ENCODE results near the gene EEF1B2.
"Not testable (repeated sequence)": the region's sequence is repeated elsewhere in the genome, so short reads cannot be mapped to it uniquely, and the experiment has no call there.

The EEF1B2 gene

DNA sequence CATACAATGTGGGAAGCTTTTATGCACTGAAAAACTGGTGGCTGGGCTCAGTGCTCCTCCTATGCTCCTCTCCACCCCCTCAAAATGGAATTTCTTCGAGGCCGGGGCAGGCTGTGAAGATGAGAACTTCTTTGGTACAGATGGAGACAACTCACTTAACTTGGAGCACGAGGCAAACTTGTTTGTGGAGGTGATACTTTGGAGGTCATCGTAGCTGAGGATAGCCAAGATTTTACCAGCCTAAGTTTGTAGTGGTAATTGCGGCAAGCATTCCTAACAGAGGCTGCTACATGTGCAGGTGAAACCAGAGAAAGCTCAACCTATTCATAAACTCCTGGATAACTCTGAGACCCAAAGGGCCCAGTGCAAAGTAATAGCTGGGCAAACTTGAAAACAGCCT lies 14.0 kb upstream of the EEF1B2 start:
- Histone ChIP-seq H3K36me3 (peaks cover 97% of the 10 kb centered on the region), H3K9ac (no peak overlapping the region), H3K4me1 (peaks cover 2% of the 10 kb centered on the region; the same call in 1 of the 2 replicates), H3K27ac (no peak overlapping the region), H3K4me3 (no peak overlapping the region), H3K4me2 (no peak overlapping the region), H4K20me1 (peaks cover 20% of the 10 kb centered on the region), H3K9me3 (no peaks in the 10 kb centered on the region), H3K27me3 (no peaks in the 10 kb centered on the region)
- no peak for TF ChIP-seq Cebpa-rat (IDR thresholded peaks at IDR 0.05)

DNA sequence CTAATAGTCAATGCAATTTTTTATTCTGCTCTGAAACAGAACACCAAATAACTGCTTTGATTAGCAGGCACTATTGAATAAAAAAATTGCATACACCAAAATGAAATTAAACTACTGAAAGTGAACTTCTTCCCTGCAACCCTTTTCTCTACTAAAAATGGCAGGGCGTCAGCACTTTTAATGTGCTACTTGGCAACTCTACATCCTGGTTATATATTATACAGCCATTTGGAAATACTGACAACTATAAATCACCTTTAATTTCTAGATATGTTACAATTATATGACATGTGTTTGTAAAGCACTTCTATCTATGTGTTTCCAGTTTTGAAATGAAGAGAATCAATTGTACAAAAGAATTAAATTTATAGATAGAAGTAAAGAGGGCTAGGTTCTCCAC lies 10.4 kb upstream of the EEF1B2 start:
- H3K4me2 ChIP-seq: no peak overlapping the region
- H3K4me3 ChIP-seq: no peak overlapping the region
- no peaks in the 10 kb centered on the region for H3K9me3 ChIP-seq
- H4K20me1 ChIP-seq: peaks cover 55% of the 10 kb centered on the region
- no peak overlapping the region for H3K9ac ChIP-seq
- H3K4me1 ChIP-seq: peaks cover 11% of the 10 kb centered on the region
- H3K36me3 ChIP-seq: peaks cover 88% of the 10 kb centered on the region
- H3K27ac ChIP-seq: no peak overlapping the region
- no peak for TF ChIP-seq Cebpa-rat (IDR thresholded peaks at IDR 0.05)
- no peaks in the 10 kb centered on the region for H3K27me3 ChIP-seq

DNA sequence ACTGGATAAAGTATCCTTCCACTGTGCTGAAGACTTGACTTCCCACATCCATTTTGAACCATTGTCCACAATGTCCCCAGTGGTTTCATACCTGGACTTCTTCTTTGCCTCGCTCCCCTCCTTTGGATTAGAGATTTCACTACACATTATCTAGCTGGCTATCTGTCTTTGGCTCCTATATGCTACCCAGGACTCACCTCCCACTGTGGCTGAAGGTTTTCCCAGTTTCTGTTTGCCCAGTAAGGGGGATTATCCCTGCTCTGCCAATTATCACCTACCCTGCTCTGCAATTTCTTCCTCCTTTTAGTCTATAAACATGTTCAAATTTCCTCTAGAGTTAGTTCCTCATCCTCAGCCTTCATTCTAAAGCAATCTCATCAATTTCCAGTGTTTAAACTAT lies 9.5 kb upstream of the EEF1B2 start:
- Histone ChIP-seq H3K4me2 (no peak overlapping the region), H3K36me3 (peaks cover 84% of the 10 kb centered on the region)

DNA sequence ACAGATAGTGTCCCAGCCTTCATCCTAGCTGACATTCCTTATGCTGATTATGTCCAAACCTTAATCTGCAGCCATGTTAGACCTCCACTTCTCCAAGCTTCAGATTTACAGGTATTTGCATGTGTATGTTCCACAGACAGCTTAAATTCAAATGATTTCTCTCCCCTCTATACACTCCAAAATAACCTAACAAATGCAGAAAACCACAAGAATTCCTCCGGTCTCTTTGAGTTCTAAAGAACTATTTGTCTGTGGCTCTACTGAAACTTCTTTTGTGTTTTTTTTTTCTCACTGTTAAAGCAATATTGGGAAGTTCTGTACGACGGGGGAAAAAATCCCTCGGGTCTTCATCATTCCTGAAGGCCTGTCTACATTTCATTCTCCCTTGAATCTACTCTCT lies 9.1 kb upstream of the EEF1B2 start:
- no peak overlapping the region for H3K4me2 ChIP-seq
- no peak overlapping the region for H3K4me3 ChIP-seq
- no peak for TF ChIP-seq Cebpa-rat (IDR thresholded peaks at IDR 0.05)
- peaks cover 84% of the 10 kb centered on the region for H3K36me3 ChIP-seq
- no peak overlapping the region for H3K9ac ChIP-seq
- H3K27me3 ChIP-seq: no peaks in the 10 kb centered on the region
- H4K20me1 ChIP-seq: peaks cover 59% of the 10 kb centered on the region
- no peak overlapping the region for H3K27ac ChIP-seq
- H3K4me1 ChIP-seq: peaks cover 17% of the 10 kb centered on the region
- no peaks in the 10 kb centered on the region for H3K9me3 ChIP-seq

More for the DNA sequence above, 9.5 kb upstream of the EEF1B2 start:
- peaks cover 59% of the 10 kb centered on the region for H4K20me1 ChIP-seq
- H3K27me3 ChIP-seq: no peaks in the 10 kb centered on the region
- TF ChIP-seq Cebpa-rat (IDR thresholded peaks at IDR 0.05): no peak
- no peak overlapping the region for H3K27ac ChIP-seq
- H3K9me3 ChIP-seq: no peaks in the 10 kb centered on the region
- no peak overlapping the region for H3K4me3 ChIP-seq
- H3K9ac ChIP-seq: no peak overlapping the region
- H3K4me1 ChIP-seq: peaks cover 17% of the 10 kb centered on the region

DNA sequence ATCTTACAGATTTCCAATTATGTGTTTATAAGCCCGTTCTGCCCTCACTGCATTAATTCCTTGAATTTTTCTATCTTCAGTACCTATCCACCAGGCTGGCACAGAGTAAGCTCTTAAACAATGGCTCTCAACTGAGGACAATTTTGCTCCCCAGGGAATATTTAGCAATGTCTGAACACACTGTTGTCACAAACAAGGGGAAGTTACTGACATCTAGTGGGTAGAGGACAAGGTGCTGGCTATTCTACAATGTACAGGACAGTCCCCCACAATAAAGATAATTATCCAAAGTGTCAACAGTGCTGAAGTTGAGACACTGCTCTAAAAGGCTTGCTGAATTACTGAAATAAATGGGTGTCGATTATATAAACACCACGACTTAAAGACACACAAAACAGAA lies 5.5 kb upstream of the EEF1B2 start:
- Histone ChIP-seq H3K4me1 (peaks cover 28% of the 10 kb centered on the region), H4K20me1 (peaks cover 56% of the 10 kb centered on the region)

DNA sequence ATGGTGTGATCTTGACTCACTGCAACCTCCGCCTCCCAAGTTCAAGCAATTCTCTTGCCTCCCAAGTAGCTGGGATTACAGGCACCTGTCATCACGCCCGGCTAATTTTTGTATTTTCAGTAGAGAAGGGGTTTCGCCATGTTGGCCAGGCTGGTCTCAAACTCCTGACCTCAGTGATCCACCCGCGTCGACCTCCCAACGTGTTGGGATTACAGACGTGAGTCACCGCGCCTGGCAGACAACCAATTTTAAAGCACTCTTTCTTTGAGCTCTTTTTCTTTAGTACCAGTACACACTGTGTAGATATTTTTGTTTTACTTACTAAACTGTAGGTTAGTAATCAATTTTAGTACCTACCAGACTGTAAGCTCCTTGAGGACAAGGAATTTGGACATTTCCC lies 2.7 kb upstream of the EEF1B2 start:
- H3K27ac ChIP-seq, H3K9ac ChIP-seq, H3K27me3 ChIP-seq, H3K4me3 ChIP-seq, H3K9me3 ChIP-seq: not testable (repeated sequence)
- H3K4me1 ChIP-seq: peaks cover 39% of the 10 kb centered on the region
- peak overlapping the region; percentile 95; the same call in 1 of the 2 replicates for H3K4me2 ChIP-seq
- H3K36me3 ChIP-seq: peaks cover 47% of the 10 kb centered on the region
- H4K20me1 ChIP-seq: peaks cover 53% of the 10 kb centered on the region

More for the DNA sequence above, 5.5 kb upstream of the EEF1B2 start:
- no peaks in the 10 kb centered on the region for H3K27me3 ChIP-seq
- no peak for TF ChIP-seq Cebpa-rat (IDR thresholded peaks at IDR 0.05)
- peaks cover 59% of the 10 kb centered on the region for H3K36me3 ChIP-seq
- no peaks in the 10 kb centered on the region for H3K9me3 ChIP-seq
- H3K4me2 ChIP-seq: peak overlapping the region; percentile 21; the same call in 1 of the 2 replicates
- H3K27ac ChIP-seq: no peak overlapping the region
- H3K4me3 ChIP-seq: no peak overlapping the region
- no peak overlapping the region for H3K9ac ChIP-seq

DNA sequence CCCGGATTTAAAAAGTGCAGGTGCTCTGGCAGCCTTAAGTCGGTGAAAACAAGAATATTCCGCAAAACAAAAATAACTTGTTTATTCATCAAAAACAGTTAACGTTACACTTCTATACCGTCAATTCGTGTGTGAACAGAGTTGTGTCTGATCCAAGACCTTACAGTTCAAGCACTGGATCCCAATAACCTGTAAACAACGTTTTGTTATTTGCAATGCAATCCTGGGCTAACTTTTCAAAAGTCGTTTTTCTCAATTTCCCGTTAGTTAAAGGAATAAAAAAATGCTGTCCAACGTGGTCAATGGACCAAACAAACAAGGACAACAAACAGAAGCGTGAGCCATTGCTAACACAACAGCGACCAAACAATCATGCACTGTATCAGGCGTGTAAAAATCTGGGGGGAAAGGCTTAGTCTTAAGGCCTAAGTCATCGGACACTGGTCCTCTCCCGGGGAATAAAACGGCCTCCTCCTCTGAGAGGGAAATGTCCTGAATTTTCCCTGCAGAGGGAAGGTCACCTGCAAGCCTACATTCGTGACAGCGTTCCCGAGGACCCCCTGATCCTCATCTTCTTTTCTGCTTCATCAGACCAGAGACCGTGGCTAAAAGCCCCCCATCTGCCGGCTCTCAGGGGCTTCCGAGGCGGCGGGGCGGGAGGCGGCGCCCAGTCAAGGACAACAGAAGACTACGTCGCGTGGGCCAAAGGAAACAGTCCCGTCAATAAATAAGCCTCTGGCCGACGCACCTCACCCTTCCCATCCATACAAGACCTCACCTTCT lies 941 bp upstream of the EEF1B2 start:
- peaks cover 52% of the 10 kb centered on the region for H3K36me3 ChIP-seq
- H3K27me3 ChIP-seq: no peaks in the 10 kb centered on the region
- peak overlapping the region; percentile 95 for H3K4me2 ChIP-seq
- peak overlapping the region; percentile 86 for H3K4me3 ChIP-seq
- peak overlapping the region; percentile 96 for H3K27ac ChIP-seq
- no peak for TF ChIP-seq Cebpa-rat (IDR thresholded peaks at IDR 0.05)
- no peaks in the 10 kb centered on the region for H3K9me3 ChIP-seq
- peaks cover 44% of the 10 kb centered on the region for H3K4me1 ChIP-seq
- peak overlapping the region; percentile 95 for H3K9ac ChIP-seq
- H4K20me1 ChIP-seq: peaks cover 53% of the 10 kb centered on the region

DNA sequence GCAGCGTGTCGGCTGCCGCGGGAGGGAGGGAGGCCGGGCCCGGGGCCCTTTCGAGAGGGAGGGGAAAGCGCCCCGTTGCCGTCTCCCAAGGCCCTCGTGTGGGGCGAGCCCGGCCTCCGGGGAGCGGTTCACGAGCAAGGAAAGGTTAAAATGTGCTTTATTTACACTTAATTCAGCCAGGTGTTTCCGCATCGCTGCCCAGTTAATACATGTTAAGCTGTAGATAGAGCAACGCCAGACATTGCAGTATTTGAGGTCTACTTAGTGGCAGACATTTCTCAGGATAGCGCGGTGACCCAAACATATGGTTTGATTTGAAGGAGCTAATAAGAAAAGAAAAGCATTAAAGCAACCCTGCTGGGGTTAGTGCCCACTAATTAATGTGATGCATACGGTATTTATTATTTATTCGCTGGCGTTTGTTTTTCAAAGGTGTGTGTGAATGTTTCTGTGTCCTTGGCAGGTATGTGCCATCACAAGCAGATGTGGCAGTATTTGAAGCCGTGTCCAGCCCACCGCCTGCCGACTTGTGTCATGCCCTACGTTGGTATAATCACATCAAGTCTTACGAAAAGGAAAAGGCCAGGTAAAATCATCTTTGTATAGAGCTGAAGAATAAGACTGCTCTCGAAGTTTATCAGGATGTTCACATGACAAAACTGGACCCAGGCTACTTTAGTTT lies 571 bp downstream of the EEF1B2 start:
- peak overlapping the region; percentile 96 for H3K27ac ChIP-seq
- H3K9ac ChIP-seq: peak overlapping the region; percentile 95
- H3K4me3 ChIP-seq: peak overlapping the region; percentile 86
- no peaks in the 10 kb centered on the region for H3K9me3 ChIP-seq
- H3K27me3 ChIP-seq: no peaks in the 10 kb centered on the region
- H3K4me1 ChIP-seq: peaks cover 33% of the 10 kb centered on the region
- no peak for TF ChIP-seq Cebpa-rat (IDR thresholded peaks at IDR 0.05)
- peaks cover 47% of the 10 kb centered on the region for H4K20me1 ChIP-seq
- H3K36me3 ChIP-seq: peaks cover 55% of the 10 kb centered on the region
- peak overlapping the region; percentile 95 for H3K4me2 ChIP-seq

DNA sequence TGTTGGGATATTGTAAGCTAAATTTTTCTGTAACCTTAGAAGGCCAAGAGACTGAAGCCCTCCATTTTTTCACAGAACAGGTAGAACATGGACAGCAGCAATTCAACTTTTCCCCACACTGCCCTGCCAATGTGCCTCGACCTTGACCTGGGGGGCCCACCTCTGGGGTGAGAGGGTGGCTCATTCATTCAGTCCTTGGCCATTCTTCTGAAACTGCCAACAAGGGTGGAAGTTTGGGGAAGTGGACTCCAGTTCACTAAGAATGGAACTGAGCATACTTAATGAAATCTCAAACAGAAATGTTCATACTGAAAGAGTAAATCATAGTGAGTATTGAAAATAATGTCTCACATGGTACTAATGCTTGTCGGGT lies 1.1 kb downstream of the EEF1B2 start:
- Histone ChIP-seq H3K27ac (peak overlapping the region; percentile 96), H3K36me3 (peaks cover 53% of the 10 kb centered on the region)

DNA sequence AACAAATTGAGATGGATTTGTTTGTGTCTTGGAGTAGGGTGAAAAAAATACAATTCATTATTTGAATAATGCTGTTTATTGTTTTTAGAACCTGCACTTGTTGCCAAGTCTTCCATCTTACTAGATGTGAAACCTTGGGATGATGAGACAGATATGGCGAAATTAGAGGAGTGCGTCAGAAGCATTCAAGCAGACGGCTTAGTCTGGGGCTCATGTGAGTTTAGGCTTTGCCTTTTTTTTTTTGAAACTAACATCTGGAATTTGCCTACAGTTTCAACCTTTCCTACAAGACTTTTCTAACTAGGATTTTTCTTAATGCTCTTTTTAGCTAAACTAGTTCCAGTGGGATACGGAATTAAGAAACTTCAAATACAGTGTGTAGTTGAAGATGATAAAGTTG lies 2.7 kb downstream of the EEF1B2 start:
- Histone ChIP-seq H4K20me1 (peaks cover 44% of the 10 kb centered on the region), H3K9ac (peak overlapping the region; percentile 41), H3K36me3 (peaks cover 57% of the 10 kb centered on the region), H3K4me1 (peaks cover 33% of the 10 kb centered on the region), H3K4me2 (peak overlapping the region; percentile 95; the same call in 1 of the 2 replicates)
- not testable (repeated sequence) for H3K4me3 ChIP-seq, H3K27me3 ChIP-seq, H3K9me3 ChIP-seq, H3K27ac ChIP-seq

More for the DNA sequence above, 1.1 kb downstream of the EEF1B2 start:
- H4K20me1 ChIP-seq: peaks cover 44% of the 10 kb centered on the region
- no peak for TF ChIP-seq Cebpa-rat (IDR thresholded peaks at IDR 0.05)
- H3K9ac ChIP-seq: peak overlapping the region; percentile 95
- H3K4me2 ChIP-seq: peak overlapping the region; percentile 95
- no peaks in the 10 kb centered on the region for H3K27me3 ChIP-seq
- H3K4me1 ChIP-seq: peaks cover 33% of the 10 kb centered on the region
- peak overlapping the region; percentile 86 for H3K4me3 ChIP-seq
- H3K9me3 ChIP-seq: no peaks in the 10 kb centered on the region

All from BLaER1 (cell line).